ENCODE measurements around the gene FKBP1C.

FKBP1C gene

GRCh38 chr6:63236398-63236817 is 25.1 kb downstream of the FKBP1C start:
- TF ChIP-seq, protein P1, sequence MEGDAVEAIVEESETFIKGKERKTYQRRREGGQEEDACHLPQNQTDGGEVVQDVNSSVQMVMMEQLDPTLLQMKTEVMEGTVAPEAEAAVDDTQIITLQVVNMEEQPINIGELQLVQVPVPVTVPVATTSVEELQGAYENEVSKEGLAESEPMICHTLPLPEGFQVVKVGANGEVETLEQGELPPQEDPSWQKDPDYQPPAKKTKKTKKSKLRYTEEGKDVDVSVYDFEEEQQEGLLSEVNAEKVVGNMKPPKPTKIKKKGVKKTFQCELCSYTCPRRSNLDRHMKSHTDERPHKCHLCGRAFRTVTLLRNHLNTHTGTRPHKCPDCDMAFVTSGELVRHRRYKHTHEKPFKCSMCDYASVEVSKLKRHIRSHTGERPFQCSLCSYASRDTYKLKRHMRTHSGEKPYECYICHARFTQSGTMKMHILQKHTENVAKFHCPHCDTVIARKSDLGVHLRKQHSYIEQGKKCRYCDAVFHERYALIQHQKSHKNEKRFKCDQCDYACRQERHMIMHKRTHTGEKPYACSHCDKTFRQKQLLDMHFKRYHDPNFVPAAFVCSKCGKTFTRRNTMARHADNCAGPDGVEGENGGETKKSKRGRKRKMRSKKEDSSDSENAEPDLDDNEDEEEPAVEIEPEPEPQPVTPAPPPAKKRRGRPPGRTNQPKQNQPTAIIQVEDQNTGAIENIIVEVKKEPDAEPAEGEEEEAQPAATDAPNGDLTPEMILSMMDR (IDR thresholded peaks at IDR 0.05; ENCODE audit: insufficient read depth, low read length, poor library complexity, severe bottlenecking): no peak
- DNase-seq (ENCODE audit: extremely low read depth, insufficient read length): no peak
- H3K36me3 ChIP-seq (ENCODE audit: control insufficient read depth, insufficient read depth, low read length): no peaks in the 10 kb centered on the region
- no peak overlapping the region for H3K4me3 ChIP-seq (replicated peaks; ENCODE audit: low read depth, low read length)
- no peaks in the 10 kb centered on the region for H3K27me3 ChIP-seq (replicated peaks; ENCODE audit: control insufficient read depth, insufficient read depth, low read length)

GRCh38 chr6:63245420-63245819 is 34.2 kb downstream of the FKBP1C start:
- Histone ChIP-seq H3K36me3 (ENCODE audit: control insufficient read depth, insufficient read depth, low read length) (no peaks in the 10 kb centered on the region), H3K27me3 (replicated peaks; ENCODE audit: control insufficient read depth, insufficient read depth, low read length) (no peaks in the 10 kb centered on the region), H3K4me3 (replicated peaks; ENCODE audit: low read depth, low read length) (no peak overlapping the region)
- TF ChIP-seq, protein P1 (IDR thresholded peaks at IDR 0.05; ENCODE audit: insufficient read depth, low read length, poor library complexity, severe bottlenecking): no peak
- no peak for DNase-seq (ENCODE audit: extremely low read depth, insufficient read length)

GRCh38 chr6:63245909-63246308 is 34.6 kb downstream of the FKBP1C start:
- no peak for DNase-seq (ENCODE audit: extremely low read depth, insufficient read length)
- H3K36me3 ChIP-seq (ENCODE audit: control insufficient read depth, insufficient read depth, low read length): no peaks in the 10 kb centered on the region
- H3K4me3 ChIP-seq (replicated peaks; ENCODE audit: low read depth, low read length): no peak overlapping the region
- no peaks in the 10 kb centered on the region for H3K27me3 ChIP-seq (replicated peaks; ENCODE audit: control insufficient read depth, insufficient read depth, low read length)
- TF ChIP-seq, protein P1 (IDR thresholded peaks at IDR 0.05; ENCODE audit: insufficient read depth, low read length, poor library complexity, severe bottlenecking): peak; percentile 12

- Histone ChIP-seq H3K27me3 (replicated peaks; ENCODE audit: control insufficient read depth, insufficient read depth, low read length) (no peaks in the 10 kb centered on the region), H3K36me3 (ENCODE audit: control insufficient read depth, insufficient read depth, low read length) (no peaks in the 10 kb centered on the region), H3K4me3 (replicated peaks; ENCODE audit: low read depth, low read length) (no peak overlapping the region)
- TF ChIP-seq, protein P1 (IDR thresholded peaks at IDR 0.05; ENCODE audit: insufficient read depth, low read length, poor library complexity, severe bottlenecking): no peak
- no peak for DNase-seq (ENCODE audit: extremely low read depth, insufficient read length)
Measured at GRCh38 chr6:63246581-63246980, 35.3 kb downstream of the FKBP1C start.

DNA sequence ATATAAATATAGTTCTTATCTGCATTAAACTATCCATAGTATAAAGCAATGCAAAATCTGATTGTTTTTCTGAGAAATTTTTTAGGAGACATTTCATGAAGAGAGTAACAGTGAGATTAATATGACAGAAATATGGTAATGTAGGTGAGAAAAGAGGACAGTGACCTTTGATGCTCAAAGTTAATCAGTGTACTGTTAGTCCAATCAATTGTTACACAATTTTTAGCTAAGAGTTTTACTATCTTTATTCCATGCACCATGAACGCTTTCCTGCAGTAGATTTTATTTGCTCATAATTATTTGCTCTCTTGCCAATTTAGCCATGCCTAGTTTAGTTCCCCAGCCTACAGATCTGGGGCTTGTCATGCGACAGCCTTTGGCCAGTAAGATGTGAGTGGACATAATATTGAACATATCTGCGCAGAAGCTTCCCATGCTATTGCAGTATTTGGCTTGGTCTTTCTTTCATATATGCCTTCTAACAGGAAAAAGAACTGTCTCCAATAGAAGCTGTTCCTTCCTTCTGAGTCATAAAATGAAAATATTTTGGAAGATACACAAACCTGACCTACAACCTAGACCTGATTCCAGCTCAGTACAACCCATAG is 38.7 kb downstream of the FKBP1C start:
- TF ChIP-seq, protein P1 (IDR thresholded peaks at IDR 0.05; ENCODE audit: insufficient read depth, low read length, poor library complexity, severe bottlenecking): no peak
- no peak for DNase-seq (ENCODE audit: extremely low read depth, insufficient read length)
- H3K27me3 ChIP-seq (replicated peaks; ENCODE audit: control insufficient read depth, insufficient read depth, low read length): no peaks in the 10 kb centered on the region
- H3K36me3 ChIP-seq (ENCODE audit: control insufficient read depth, insufficient read depth, low read length): no peaks in the 10 kb centered on the region
- no peak overlapping the region for H3K4me3 ChIP-seq (replicated peaks; ENCODE audit: low read depth, low read length)

- H3K27me3 ChIP-seq (replicated peaks; ENCODE audit: control insufficient read depth, insufficient read depth, low read length): no peaks in the 10 kb centered on the region
- no peak overlapping the region for H3K4me3 ChIP-seq (replicated peaks; ENCODE audit: low read depth, low read length)
- no peaks in the 10 kb centered on the region for H3K36me3 ChIP-seq (ENCODE audit: control insufficient read depth, insufficient read depth, low read length)
- no peak for DNase-seq (ENCODE audit: extremely low read depth, insufficient read length)
- TF ChIP-seq, protein P1 (IDR thresholded peaks at IDR 0.05; ENCODE audit: insufficient read depth, low read length, poor library complexity, severe bottlenecking): no peak
Measured at GRCh38 chr6:63259153-63259552, 47.9 kb downstream of the FKBP1C start.
